WTC11 (cell line): ENCODE results near the gene NEK8. TPM values are rescaled to one million over a fixed set of nuclear protein-coding genes. Genes with fewer than 3 reads are reported as not detected.

ENCODE experiments used
- ATAC-seq: fragments of 200-7000 bp; cut with Tn5 transposase; 2 replicates; pipeline ENCODE4 v1.10.0; 2021; ENCODE audit warnings: mild to moderate bottlenecking, moderate library complexity
- CTCF ChIA-PET: fragments of 300-600 bp; sonication (Branson Sonifier 250); formaldehyde crosslinking; loops from one replicate; lab custom pipeline; 2021; ENCODE audit warnings: antibody characterized with exemption; lab: Charles Lee
- POLR2A ChIA-PET: fragments of 350-600 bp; sonication (Branson Sonifier 250); formaldehyde crosslinking; loops from one replicate; lab custom pipeline; 2021; ENCODE audit warnings: antibody characterized with exemption; lab: Charles Lee
- DNase-seq: peaks from one replicate; pipeline ENCODE4 v3.0.0; 2021; ENCODE audit warnings: low spot score
- H3K27ac Mint-ChIP-seq: 2 replicates; pipeline ENCODE4 v1.8.0; 2021; ENCODE audit warnings: mixed read lengths
- H3K27me3 Mint-ChIP-seq: 2 replicates; pipeline ENCODE4 v1.8.0; 2021; ENCODE audit warnings: low read depth, mild to moderate bottlenecking, moderate library complexity, mixed read lengths
- H3K36me3 Mint-ChIP-seq: 2 replicates; pipeline ENCODE4 v1.8.0; 2021; ENCODE audit warnings: mixed read lengths
- H3K4me1 Mint-ChIP-seq: 2 replicates; pipeline ENCODE4 v1.8.0; 2022; ENCODE audit warnings: mixed read lengths
- H3K4me3 Mint-ChIP-seq: 2 replicates; pipeline ENCODE4 v1.8.0; 2021; ENCODE audit warnings: mild to moderate bottlenecking, moderate library complexity, mixed read lengths
- H3K9me3 Mint-ChIP-seq: 2 replicates; pipeline ENCODE4 v1.8.0; 2021; ENCODE audit warnings: mixed read lengths
- CREB1 ChIP-seq: sonication (generic); formaldehyde crosslinking; IDR thresholded peaks from 2 replicates; pipeline ENCODE4 v1.8.0; 2023; ENCODE audit warnings: mild to moderate bottlenecking, missing genetic modification reagents
- CREM ChIP-seq: sonication (generic); formaldehyde crosslinking; IDR thresholded peaks from 2 replicates; pipeline ENCODE4 v1.8.1; 2022; ENCODE audit warnings: mild to moderate bottlenecking, missing genetic modification reagents, moderate library complexity
- ETV6 ChIP-seq: sonication (generic); formaldehyde crosslinking; IDR thresholded peaks from 2 replicates; pipeline ENCODE4 v1.8.1; 2022; ENCODE audit warnings: mild to moderate bottlenecking, missing genetic modification reagents
- FOXK1 ChIP-seq: sonication (generic); formaldehyde crosslinking; IDR thresholded peaks from 2 replicates; pipeline ENCODE4 v1.8.0; 2022; ENCODE audit warnings: mild to moderate bottlenecking, moderate library complexity, missing genetic modification reagents
- GABPB1 ChIP-seq: sonication (generic); formaldehyde crosslinking; IDR thresholded peaks from 2 replicates; pipeline ENCODE4 v1.8.1; 2023; ENCODE audit warnings: mild to moderate bottlenecking, missing genetic modification reagents
- NR3C1 ChIP-seq: sonication (generic); formaldehyde crosslinking; conservative IDR thresholded peaks from 2 replicates; pipeline ENCODE4 v1.8.1; 2023; ENCODE audit warnings: low read depth, mild to moderate bottlenecking, missing genetic modification reagents
- OVOL2 ChIP-seq: fragments of 250-450 bp; sonication (Bioruptor Pico); IDR thresholded peaks from 2 replicates; pipeline ENCODE4 v1.9.0; 2021; ENCODE audit warnings: mild to moderate bottlenecking, borderline replicate concordance
- RORB ChIP-seq: fragments of 250-450 bp; sonication (Bioruptor Pico); IDR thresholded peaks from 2 replicates; pipeline ENCODE4 v1.9.0; 2021; ENCODE audit warnings: mild to moderate bottlenecking
- SMAD4 ChIP-seq: sonication (generic); formaldehyde crosslinking; IDR thresholded peaks from 2 replicates; pipeline ENCODE4 v1.8.0; 2022; ENCODE audit warnings: mild to moderate bottlenecking, missing genetic modification reagents
- SP1 ChIP-seq: sonication (generic); formaldehyde crosslinking; conservative IDR thresholded peaks from 2 replicates; pipeline ENCODE4 v1.8.1; 2022; ENCODE audit warnings: missing genetic modification reagents
- ZNF423 ChIP-seq: fragments of 250-450 bp; sonication (Bioruptor Pico); IDR thresholded peaks from 2 replicates; pipeline ENCODE4 v2.1.2; 2022; ENCODE audit warnings: mild to moderate bottlenecking, moderate library complexity
- total RNA-seq: library from RNA; stranded (reverse); gene quantifications from 3 replicates; pipeline ENCODE4 v1.2.3, GENCODE V29; 2021
- TF ChIP-seq, protein P1 (sequence below): sonication (generic); formaldehyde crosslinking; IDR thresholded peaks from 2 replicates; pipeline ENCODE4 v1.8.0; 2022; ENCODE audit warnings: mild to moderate bottlenecking, missing genetic modification reagents
- TF ChIP-seq, protein P2 (sequence below): sonication (generic); formaldehyde crosslinking; conservative IDR thresholded peaks from 2 replicates; pipeline ENCODE4 v1.8.1; 2023; ENCODE audit warnings: mild to moderate bottlenecking, low read depth, missing genetic modification reagents, moderate library complexity
- TF ChIP-seq, protein P3 (sequence below): sonication (generic); formaldehyde crosslinking; IDR thresholded peaks from 2 replicates; pipeline ENCODE4 v1.8.0; 2023; ENCODE audit warnings: mild to moderate bottlenecking, missing genetic modification reagents
- TF ChIP-seq, protein P4 (sequence below): sonication (generic); formaldehyde crosslinking; IDR thresholded peaks from 2 replicates; pipeline ENCODE4 v1.8.0; 2022; ENCODE audit warnings: mild to moderate bottlenecking, missing genetic modification reagents
- TF ChIP-seq, protein P5 (sequence below): sonication (generic); formaldehyde crosslinking; IDR thresholded peaks from 2 replicates; pipeline ENCODE4 v1.8.0; 2023; ENCODE audit warnings: missing genetic modification reagents, mild to moderate bottlenecking, borderline replicate concordance
- TF ChIP-seq, protein P6 (sequence below): fragments of 200-600 bp; IDR thresholded peaks from 2 replicates; pipeline ENCODE4 v1.8.0; 2022; ENCODE audit warnings: antibody characterized with exemption
- TF ChIP-seq, protein P7 (sequence below): sonication (generic); formaldehyde crosslinking; IDR thresholded peaks from 2 replicates; pipeline ENCODE4 v1.8.1; 2023; ENCODE audit warnings: mild to moderate bottlenecking, moderate library complexity, missing genetic modification reagents

The NEK8 gene
- total RNA-seq, 1 experiment from 2014 or later = 25.0 TPM

DNA sequence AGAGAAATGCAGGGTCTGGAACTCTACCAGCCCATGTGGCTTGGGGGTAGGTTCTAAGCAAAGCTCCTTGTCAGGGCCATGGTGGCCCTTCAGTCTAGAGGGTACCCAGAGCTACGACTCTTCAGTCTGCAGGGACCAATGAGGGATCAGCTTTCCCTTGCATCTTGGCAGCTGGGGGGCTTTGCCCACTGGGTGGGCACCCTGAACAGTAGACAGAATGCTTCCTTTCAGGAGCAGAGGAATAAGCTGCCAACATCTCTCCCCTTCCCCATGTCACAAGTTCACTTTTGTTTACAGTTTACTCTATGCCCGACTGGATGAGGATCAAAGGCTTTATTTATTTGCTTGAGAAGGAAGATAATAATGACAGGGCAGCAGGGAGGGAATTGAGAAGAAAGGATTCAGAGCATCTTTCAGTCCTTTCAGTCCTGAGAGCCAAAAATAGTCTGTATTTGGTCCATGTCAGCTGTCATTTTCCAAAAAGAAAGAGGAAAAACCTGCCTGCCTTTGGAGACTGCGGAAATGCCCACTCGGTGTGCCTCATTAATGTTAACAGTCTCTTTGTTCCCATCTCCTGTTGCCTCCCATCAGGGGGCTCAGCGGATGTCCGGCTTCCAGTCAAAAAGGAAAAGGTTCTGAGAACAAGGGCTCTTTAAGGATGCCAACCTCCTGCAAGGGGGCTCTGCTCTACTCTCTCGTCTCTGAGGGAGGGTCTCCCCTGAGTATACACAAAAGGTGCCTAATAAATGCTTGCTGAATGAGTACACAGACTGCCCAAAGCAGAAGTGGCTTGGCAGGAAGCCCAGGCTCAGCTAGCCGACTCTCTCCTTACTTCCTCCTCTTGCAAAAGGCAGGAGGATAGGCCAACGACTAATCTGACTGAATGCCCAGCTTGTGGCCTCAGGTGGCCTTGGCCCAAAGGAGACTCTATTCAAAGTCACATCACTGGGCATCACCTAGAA is 32.3 kb downstream of the NEK8 start:
- Mint-ChIP-seq H3K9me3 (no peaks in the 10 kb centered on the region), H3K4me1 (peaks cover 70% of the 10 kb centered on the region), H3K27me3 (no peaks in the 10 kb centered on the region), H3K36me3 (peaks cover 46% of the 10 kb centered on the region), H3K27ac (peak overlapping the region; percentile 96), H3K4me3 (peak overlapping the region; percentile 55)
- peak; percentile 65 for DNase-seq
- ChIA-PET POLR2A (interaction anchor here (0.6 to 2.0 kb wide), 9 partner anchors 8 to 49 kb away, joined by 3 to 13 read pairs (median 4); partner anchors contain the start of genes PROCA1, RPL23A and TLCD1), CTCF (interaction anchor here (0.6 to 6.5 kb wide), 19 partner anchors 9 to 356 kb away, joined by 3 to 147 read pairs (median 6); partner anchors contain the start of genes DHRS13, FAM222B, FLOT2 and NEK8)
- peak; percentile 79 for ATAC-seq
- TF ChIP-seq, protein P1, sequence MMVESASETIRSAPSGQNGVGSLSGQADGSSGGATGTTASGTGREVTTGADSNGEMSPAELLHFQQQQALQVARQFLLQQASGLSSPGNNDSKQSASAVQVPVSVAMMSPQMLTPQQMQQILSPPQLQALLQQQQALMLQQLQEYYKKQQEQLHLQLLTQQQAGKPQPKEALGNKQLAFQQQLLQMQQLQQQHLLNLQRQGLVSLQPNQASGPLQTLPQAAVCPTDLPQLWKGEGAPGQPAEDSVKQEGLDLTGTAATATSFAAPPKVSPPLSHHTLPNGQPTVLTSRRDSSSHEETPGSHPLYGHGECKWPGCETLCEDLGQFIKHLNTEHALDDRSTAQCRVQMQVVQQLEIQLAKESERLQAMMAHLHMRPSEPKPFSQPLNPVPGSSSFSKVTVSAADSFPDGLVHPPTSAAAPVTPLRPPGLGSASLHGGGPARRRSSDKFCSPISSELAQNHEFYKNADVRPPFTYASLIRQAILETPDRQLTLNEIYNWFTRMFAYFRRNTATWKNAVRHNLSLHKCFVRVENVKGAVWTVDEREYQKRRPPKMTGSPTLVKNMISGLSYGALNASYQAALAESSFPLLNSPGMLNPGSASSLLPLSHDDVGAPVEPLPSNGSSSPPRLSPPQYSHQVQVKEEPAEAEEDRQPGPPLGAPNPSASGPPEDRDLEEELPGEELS (CRISPR knock-in tag) = peak; percentile 10; the same call in 1 of the 2 replicates
- no peak for TF ChIP-seq NR3C1
- no peak for TF ChIP-seq OVOL2 (CRISPR knock-in tag)
- TF ChIP-seq CREB1 = 0 out of 2 replicates have a peak, but pooled peaks have one; percentile 13
- no peak for TF ChIP-seq SP1 (CRISPR knock-in tag)
- TF ChIP-seq, protein P2, sequence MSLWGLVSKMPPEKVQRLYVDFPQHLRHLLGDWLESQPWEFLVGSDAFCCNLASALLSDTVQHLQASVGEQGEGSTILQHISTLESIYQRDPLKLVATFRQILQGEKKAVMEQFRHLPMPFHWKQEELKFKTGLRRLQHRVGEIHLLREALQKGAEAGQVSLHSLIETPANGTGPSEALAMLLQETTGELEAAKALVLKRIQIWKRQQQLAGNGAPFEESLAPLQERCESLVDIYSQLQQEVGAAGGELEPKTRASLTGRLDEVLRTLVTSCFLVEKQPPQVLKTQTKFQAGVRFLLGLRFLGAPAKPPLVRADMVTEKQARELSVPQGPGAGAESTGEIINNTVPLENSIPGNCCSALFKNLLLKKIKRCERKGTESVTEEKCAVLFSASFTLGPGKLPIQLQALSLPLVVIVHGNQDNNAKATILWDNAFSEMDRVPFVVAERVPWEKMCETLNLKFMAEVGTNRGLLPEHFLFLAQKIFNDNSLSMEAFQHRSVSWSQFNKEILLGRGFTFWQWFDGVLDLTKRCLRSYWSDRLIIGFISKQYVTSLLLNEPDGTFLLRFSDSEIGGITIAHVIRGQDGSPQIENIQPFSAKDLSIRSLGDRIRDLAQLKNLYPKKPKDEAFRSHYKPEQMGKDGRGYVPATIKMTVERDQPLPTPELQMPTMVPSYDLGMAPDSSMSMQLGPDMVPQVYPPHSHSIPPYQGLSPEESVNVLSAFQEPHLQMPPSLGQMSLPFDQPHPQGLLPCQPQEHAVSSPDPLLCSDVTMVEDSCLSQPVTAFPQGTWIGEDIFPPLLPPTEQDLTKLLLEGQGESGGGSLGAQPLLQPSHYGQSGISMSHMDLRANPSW (CRISPR knock-in tag) = no peak
- TF ChIP-seq, protein P3, sequence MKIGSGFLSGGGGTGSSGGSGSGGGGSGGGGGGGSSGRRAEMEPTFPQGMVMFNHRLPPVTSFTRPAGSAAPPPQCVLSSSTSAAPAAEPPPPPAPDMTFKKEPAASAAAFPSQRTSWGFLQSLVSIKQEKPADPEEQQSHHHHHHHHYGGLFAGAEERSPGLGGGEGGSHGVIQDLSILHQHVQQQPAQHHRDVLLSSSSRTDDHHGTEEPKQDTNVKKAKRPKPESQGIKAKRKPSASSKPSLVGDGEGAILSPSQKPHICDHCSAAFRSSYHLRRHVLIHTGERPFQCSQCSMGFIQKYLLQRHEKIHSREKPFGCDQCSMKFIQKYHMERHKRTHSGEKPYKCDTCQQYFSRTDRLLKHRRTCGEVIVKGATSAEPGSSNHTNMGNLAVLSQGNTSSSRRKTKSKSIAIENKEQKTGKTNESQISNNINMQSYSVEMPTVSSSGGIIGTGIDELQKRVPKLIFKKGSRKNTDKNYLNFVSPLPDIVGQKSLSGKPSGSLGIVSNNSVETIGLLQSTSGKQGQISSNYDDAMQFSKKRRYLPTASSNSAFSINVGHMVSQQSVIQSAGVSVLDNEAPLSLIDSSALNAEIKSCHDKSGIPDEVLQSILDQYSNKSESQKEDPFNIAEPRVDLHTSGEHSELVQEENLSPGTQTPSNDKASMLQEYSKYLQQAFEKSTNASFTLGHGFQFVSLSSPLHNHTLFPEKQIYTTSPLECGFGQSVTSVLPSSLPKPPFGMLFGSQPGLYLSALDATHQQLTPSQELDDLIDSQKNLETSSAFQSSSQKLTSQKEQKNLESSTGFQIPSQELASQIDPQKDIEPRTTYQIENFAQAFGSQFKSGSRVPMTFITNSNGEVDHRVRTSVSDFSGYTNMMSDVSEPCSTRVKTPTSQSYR (CRISPR knock-in tag) = 0 out of 2 replicates have a peak, but pooled peaks have one; percentile 12
- TF ChIP-seq SMAD4 = no peak
- TF ChIP-seq, protein P4, sequence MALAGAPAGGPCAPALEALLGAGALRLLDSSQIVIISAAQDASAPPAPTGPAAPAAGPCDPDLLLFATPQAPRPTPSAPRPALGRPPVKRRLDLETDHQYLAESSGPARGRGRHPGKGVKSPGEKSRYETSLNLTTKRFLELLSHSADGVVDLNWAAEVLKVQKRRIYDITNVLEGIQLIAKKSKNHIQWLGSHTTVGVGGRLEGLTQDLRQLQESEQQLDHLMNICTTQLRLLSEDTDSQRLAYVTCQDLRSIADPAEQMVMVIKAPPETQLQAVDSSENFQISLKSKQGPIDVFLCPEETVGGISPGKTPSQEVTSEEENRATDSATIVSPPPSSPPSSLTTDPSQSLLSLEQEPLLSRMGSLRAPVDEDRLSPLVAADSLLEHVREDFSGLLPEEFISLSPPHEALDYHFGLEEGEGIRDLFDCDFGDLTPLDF (CRISPR knock-in tag) = no peak
- TF ChIP-seq, protein P5, sequence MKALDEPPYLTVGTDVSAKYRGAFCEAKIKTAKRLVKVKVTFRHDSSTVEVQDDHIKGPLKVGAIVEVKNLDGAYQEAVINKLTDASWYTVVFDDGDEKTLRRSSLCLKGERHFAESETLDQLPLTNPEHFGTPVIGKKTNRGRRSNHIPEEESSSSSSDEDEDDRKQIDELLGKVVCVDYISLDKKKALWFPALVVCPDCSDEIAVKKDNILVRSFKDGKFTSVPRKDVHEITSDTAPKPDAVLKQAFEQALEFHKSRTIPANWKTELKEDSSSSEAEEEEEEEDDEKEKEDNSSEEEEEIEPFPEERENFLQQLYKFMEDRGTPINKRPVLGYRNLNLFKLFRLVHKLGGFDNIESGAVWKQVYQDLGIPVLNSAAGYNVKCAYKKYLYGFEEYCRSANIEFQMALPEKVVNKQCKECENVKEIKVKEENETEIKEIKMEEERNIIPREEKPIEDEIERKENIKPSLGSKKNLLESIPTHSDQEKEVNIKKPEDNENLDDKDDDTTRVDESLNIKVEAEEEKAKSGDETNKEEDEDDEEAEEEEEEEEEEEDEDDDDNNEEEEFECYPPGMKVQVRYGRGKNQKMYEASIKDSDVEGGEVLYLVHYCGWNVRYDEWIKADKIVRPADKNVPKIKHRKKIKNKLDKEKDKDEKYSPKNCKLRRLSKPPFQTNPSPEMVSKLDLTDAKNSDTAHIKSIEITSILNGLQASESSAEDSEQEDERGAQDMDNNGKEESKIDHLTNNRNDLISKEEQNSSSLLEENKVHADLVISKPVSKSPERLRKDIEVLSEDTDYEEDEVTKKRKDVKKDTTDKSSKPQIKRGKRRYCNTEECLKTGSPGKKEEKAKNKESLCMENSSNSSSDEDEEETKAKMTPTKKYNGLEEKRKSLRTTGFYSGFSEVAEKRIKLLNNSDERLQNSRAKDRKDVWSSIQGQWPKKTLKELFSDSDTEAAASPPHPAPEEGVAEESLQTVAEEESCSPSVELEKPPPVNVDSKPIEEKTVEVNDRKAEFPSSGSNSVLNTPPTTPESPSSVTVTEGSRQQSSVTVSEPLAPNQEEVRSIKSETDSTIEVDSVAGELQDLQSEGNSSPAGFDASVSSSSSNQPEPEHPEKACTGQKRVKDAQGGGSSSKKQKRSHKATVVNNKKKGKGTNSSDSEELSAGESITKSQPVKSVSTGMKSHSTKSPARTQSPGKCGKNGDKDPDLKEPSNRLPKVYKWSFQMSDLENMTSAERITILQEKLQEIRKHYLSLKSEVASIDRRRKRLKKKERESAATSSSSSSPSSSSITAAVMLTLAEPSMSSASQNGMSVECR (CRISPR knock-in tag) = peak; percentile 18; the same call in 1 of the 2 replicates
- 0 out of 2 replicates have a peak, but pooled peaks have one; percentile 48 for TF ChIP-seq CREM (CRISPR knock-in tag)
- TF ChIP-seq, protein P6, sequence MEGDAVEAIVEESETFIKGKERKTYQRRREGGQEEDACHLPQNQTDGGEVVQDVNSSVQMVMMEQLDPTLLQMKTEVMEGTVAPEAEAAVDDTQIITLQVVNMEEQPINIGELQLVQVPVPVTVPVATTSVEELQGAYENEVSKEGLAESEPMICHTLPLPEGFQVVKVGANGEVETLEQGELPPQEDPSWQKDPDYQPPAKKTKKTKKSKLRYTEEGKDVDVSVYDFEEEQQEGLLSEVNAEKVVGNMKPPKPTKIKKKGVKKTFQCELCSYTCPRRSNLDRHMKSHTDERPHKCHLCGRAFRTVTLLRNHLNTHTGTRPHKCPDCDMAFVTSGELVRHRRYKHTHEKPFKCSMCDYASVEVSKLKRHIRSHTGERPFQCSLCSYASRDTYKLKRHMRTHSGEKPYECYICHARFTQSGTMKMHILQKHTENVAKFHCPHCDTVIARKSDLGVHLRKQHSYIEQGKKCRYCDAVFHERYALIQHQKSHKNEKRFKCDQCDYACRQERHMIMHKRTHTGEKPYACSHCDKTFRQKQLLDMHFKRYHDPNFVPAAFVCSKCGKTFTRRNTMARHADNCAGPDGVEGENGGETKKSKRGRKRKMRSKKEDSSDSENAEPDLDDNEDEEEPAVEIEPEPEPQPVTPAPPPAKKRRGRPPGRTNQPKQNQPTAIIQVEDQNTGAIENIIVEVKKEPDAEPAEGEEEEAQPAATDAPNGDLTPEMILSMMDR = no peak
- peak; percentile 98 for TF ChIP-seq ETV6 (CRISPR knock-in tag)
- TF ChIP-seq GABPB1 (CRISPR knock-in tag) = no peak
- TF ChIP-seq, protein P7, sequence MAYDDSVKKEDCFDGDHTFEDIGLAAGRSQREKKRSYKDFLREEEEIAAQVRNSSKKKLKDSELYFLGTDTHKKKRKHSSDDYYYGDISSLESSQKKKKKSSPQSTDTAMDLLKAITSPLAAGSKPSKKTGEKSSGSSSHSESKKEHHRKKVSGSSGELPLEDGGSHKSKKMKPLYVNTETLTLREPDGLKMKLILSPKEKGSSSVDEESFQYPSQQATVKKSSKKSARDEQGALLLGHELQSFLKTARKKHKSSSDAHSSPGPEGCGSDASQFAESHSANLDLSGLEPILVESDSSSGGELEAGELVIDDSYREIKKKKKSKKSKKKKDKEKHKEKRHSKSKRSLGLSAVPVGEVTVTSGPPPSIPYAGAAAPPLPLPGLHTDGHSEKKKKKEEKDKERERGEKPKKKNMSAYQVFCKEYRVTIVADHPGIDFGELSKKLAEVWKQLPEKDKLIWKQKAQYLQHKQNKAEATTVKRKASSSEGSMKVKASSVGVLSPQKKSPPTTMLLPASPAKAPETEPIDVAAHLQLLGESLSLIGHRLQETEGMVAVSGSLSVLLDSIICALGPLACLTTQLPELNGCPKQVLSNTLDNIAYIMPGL = 0 out of 2 replicates have a peak, but pooled peaks have one; percentile 41
- TF ChIP-seq FOXK1 (CRISPR knock-in tag) = peak; percentile 67
- peak; percentile 45; the same call in 1 of the 2 replicates for TF ChIP-seq ZNF423 (CRISPR knock-in tag)
- TF ChIP-seq RORB (CRISPR knock-in tag) = no peak
